Measurements from ENCODE around the gene SCAMP2. TPM values are rescaled to one million over a fixed set of nuclear protein-coding genes. Genes with fewer than 3 reads are reported as not detected.

Gene SCAMP2
- total RNA-seq, 4 donors from 2014 or later, result 154 to 234 (median 193) TPM

DNA sequence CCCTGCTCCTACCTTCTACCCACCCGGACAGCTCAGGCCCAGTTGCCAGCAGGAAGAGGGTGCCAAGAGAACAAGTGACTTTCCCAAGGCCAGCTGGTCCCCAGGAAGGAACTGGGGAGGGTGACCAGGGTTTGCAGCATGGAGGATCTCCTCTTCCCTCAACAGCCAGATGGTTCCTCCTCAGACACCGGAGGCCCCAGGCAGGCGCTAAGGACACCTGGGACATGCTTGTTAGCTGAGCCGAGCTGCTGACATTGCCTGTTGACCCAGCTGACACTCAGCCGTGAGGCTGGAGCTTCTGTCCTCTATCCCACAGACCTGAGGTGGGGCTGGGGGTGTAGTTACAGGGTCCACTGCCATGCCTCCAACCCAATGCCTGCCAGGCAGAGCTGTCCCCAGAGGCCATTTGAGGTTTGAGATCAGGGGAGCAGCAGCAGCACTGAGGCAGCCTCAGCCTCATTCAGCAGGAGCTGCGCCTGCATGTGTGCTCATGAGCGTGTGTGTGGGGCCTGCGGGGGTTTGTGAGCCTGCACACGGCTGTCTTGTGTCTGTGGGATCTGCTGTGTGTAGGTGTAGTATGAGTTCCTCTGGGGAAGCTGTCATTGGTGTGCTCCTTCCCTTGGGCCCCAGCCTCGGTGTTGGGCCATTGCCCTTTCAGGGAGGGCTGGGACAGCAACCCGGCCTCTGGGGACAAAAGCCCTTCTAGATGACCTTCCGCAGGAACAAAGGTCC lies 39.6 kb downstream of the SCAMP2 start:
- Histone ChIP-seq H3K27me3 (peaks cover 2% of the 10 kb centered on the region), H3K36me3 (no peaks in the 10 kb centered on the region), H3K27ac (no peak overlapping the region), H3K4me3 (no peak overlapping the region), H3K9me3 (no peaks in the 10 kb centered on the region), H3K4me1 (peaks cover 4 to 18% (median 13%) of the 10 kb centered on the region in 4 donors)
- 79% methylated on average over 8 of the region's 12 CpGs; no CpG with 5 or more reads in 1 of the 2 donors for WGBS, 2 donors (ENCODE audit: low coverage in 1 of 2)
- in situ Hi-C loops (cut with MboI; ENCODE audit: low pct_ligation_motif_present in 1 of 4, low pct_unique_long_range_greater_than_20kb in 1 of 4, low sequenced_read_pairs in 3 of 4) (loop anchor here in 1 of 4 donors (10.0 kb wide), 1 partner anchor 71 kb away; the partner anchor contains the start of gene FAM219B), intact Hi-C loops (cut with DNase I; ENCODE audit: low total_unique reads) (no loop called here)
- no peak for DNase-seq
- TF ChIP-seq POLR2AphosphoS5 (IDR thresholded peaks at IDR 0.05) (no peak), POLR2A (IDR thresholded peaks at IDR 0.05) (no peak), EP300 (IDR thresholded peaks at IDR 0.05; ENCODE audit: low read depth) (no peak)
- TF ChIP-seq, protein P1, sequence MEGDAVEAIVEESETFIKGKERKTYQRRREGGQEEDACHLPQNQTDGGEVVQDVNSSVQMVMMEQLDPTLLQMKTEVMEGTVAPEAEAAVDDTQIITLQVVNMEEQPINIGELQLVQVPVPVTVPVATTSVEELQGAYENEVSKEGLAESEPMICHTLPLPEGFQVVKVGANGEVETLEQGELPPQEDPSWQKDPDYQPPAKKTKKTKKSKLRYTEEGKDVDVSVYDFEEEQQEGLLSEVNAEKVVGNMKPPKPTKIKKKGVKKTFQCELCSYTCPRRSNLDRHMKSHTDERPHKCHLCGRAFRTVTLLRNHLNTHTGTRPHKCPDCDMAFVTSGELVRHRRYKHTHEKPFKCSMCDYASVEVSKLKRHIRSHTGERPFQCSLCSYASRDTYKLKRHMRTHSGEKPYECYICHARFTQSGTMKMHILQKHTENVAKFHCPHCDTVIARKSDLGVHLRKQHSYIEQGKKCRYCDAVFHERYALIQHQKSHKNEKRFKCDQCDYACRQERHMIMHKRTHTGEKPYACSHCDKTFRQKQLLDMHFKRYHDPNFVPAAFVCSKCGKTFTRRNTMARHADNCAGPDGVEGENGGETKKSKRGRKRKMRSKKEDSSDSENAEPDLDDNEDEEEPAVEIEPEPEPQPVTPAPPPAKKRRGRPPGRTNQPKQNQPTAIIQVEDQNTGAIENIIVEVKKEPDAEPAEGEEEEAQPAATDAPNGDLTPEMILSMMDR (IDR thresholded peaks at IDR 0.05), result no peak

DNA sequence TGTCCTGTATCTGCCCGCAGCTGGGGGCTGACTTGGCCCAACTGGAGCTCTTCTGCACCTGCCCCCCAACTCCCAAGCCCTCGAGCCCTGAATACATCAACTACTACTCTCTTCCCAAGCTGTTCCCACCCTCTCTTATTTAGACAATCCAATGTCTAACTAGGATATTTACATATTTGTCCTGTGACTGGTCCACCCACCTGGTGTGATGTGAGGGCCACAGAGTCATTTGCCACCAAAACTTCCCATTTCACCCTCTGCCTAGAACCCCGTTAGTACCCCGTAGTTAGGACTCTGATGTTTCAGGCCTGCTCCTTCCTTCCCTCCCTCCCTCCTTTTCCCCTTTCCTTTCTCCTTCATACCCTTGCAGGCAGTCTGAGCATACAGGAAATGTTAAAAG lies 40.3 kb downstream of the SCAMP2 start:
- in situ Hi-C loops (cut with MboI; ENCODE audit: low pct_ligation_motif_present in 1 of 4, low pct_unique_long_range_greater_than_20kb in 1 of 4, low sequenced_read_pairs in 3 of 4), result loop anchor here in 1 of 4 donors (10.0 kb wide), 1 partner anchor 72 kb away; the partner anchor contains the start of gene FAM219B
- H3K36me3 ChIP-seq, result no peaks in the 10 kb centered on the region
- WGBS, 2 donors (ENCODE audit: low coverage in 1 of 2), result 77% methylated on average over 4 of the region's 4 CpGs; no CpG with 5 or more reads in 1 of the 2 donors
- DNase-seq, result no peak
- intact Hi-C loops (cut with DNase I; ENCODE audit: low total_unique reads), result no loop called here
- no peaks in the 10 kb centered on the region for H3K9me3 ChIP-seq
- TF ChIP-seq POLR2A (IDR thresholded peaks at IDR 0.05) (no peak), POLR2AphosphoS5 (IDR thresholded peaks at IDR 0.05) (no peak), EP300 (IDR thresholded peaks at IDR 0.05; ENCODE audit: low read depth) (no peak)
- TF ChIP-seq, protein P1 (IDR thresholded peaks at IDR 0.05), result no peak
- H3K4me1 ChIP-seq, result peaks cover 4 to 18% (median 13%) of the 10 kb centered on the region in 4 donors
- H3K4me3 ChIP-seq, result no peak overlapping the region
- H3K27me3 ChIP-seq, result peaks cover 9% of the 10 kb centered on the region
- H3K27ac ChIP-seq, result no peak overlapping the region

DNA sequence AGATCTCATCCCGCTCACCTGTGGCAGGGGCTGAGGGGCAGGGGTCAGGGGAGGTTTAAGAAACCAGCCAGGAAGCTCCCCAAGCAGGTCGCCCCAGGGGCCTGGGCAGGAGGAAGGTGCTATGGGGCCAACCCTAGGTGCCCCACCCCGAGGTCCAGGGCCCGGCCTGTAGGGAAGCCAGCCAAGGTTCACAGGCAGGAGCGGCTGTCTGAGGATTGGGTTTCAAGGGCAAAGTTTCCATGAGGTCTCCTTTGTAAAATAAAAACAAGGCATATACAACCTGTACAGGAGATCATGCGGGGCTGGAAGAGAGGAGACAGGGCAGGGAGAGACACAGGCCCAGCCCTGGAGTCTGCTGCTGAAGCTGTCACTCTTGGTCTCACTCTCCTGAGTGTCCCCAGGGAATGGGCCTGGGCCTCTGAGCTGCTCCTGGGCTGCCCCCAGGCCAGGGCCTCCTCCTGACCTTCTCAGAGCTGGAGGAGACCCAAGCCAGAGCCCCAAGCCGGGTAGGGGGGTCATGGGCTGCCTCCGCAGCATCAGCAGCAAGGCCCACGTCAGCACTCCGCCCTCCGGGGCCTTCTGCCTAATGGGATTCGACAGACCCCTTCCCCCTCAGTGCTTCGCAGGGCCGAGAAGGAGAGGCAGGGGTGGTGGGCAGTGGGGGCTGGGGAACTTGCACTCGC lies 41.2 kb downstream of the SCAMP2 start:
- in situ Hi-C loops (cut with MboI; ENCODE audit: low pct_ligation_motif_present in 1 of 4, low pct_unique_long_range_greater_than_20kb in 1 of 4, low sequenced_read_pairs in 3 of 4), result loop anchor here in 1 of 4 donors (10.0 kb wide), 1 partner anchor 73 kb away; the partner anchor contains the start of gene FAM219B
- peak in 1 of 3 donors; percentile 38 for TF ChIP-seq POLR2AphosphoS5 (IDR thresholded peaks at IDR 0.05)
- TF ChIP-seq EP300 (IDR thresholded peaks at IDR 0.05; ENCODE audit: low read depth), result no peak
- TF ChIP-seq POLR2A (IDR thresholded peaks at IDR 0.05), result no peak
- peak overlapping the region; percentile 60 to 70 (median 65) for H3K27ac ChIP-seq

GRCh38 chr15:74830868-74831267 lies 42.3 kb downstream of the SCAMP2 start:
- H3K4me3 ChIP-seq, result no peak overlapping the region
- 41% methylated on average over 5 of the region's 5 CpGs; no CpG with 5 or more reads in 1 of the 2 donors for WGBS, 2 donors (ENCODE audit: low coverage in 1 of 2)
- H3K27ac ChIP-seq, result peak overlapping the region in 1 of 4 donors; percentile 48
- peaks cover 29% of the 10 kb centered on the region for H3K27me3 ChIP-seq
- H3K36me3 ChIP-seq, result no peaks in the 10 kb centered on the region
- TF ChIP-seq, protein P1 (IDR thresholded peaks at IDR 0.05), result no peak
- TF ChIP-seq EP300 (IDR thresholded peaks at IDR 0.05; ENCODE audit: low read depth) (no peak), POLR2A (IDR thresholded peaks at IDR 0.05) (no peak), POLR2AphosphoS5 (IDR thresholded peaks at IDR 0.05) (no peak)
- DNase-seq, result no peak
- intact Hi-C loops (cut with DNase I; ENCODE audit: low total_unique reads) (no loop called here), in situ Hi-C loops (cut with MboI; ENCODE audit: low pct_ligation_motif_present in 1 of 4, low pct_unique_long_range_greater_than_20kb in 1 of 4, low sequenced_read_pairs in 3 of 4) (loop anchor here in 1 of 4 donors (10.0 kb wide), 1 partner anchor 74 kb away; the partner anchor contains the start of gene FAM219B)
- peaks cover 4 to 24% (median 17%) of the 10 kb centered on the region in 4 donors for H3K4me1 ChIP-seq
- no peaks in the 10 kb centered on the region for H3K9me3 ChIP-seq

More for the DNA sequence above, 41.2 kb downstream of the SCAMP2 start:
- Histone ChIP-seq H3K36me3 (no peaks in the 10 kb centered on the region), H3K27me3 (peaks cover 18% of the 10 kb centered on the region), H3K4me3 (no peak overlapping the region), H3K9me3 (no peaks in the 10 kb centered on the region), H3K4me1 (peaks cover 4 to 18% (median 13%) of the 10 kb centered on the region in 4 donors)
- intact Hi-C loops (cut with DNase I; ENCODE audit: low total_unique reads), result no loop called here
- WGBS, 2 donors (ENCODE audit: low coverage in 1 of 2), result 29 to 49% methylated on average over 2 to 15 of the region's 15 CpGs
- DNase-seq, result peak; percentile 83
